GM19023 (cell line): Measurements from ENCODE around the gene DBNDD1.
"Not testable (repeated sequence)": the region's sequence is repeated elsewhere in the genome, so short reads cannot be mapped to it uniquely, and the experiment has no call there.

Experiments
- ATAC-seq: cut with Tn5 transposase; IDR thresholded peaks from one replicate; pipeline ENCODE4 v1.9.1; 2021; ENCODE audit warnings: mild to moderate bottlenecking, moderate library complexity; ENCODE audit not compliant: unreplicated experiment

The DBNDD1 gene

DNA sequence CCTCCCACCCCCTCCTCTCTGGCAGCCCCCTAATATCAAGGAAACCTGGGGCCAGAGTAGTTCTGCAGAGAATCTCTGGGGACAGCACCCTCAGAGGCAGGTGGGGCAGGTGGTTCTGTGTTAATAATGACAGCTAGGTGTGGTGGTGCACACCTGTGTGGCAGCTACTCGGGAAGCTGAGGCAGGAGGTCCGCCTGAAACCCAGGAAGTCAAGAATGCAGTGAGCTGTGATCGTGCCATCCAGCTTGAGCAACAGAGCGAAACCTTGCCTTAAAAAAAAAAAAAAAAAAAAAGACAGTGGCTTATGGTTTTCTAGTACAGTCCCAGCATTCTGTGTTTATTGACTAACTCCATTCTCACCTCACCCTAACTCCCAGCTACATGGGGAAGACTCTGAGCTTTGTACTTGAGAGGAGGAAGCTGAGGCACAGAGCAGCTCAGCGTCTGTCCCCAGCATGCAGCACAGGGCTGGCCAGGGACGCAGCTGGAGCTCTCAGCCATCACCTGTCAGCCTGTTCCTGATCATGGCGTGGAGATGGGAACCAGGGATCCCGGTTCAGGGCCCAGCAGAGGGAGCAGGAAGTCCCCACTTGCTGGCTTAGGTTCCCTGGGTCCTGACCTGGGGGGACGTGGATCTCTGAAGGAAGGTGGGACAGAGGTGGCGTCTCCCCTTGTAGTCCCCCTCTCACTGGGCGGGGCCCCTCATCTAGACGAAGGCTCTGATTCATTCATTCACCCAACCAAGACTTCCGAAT, 6.1 kb downstream of the DBNDD1 start:
- ATAC-seq, result no peak

DNA sequence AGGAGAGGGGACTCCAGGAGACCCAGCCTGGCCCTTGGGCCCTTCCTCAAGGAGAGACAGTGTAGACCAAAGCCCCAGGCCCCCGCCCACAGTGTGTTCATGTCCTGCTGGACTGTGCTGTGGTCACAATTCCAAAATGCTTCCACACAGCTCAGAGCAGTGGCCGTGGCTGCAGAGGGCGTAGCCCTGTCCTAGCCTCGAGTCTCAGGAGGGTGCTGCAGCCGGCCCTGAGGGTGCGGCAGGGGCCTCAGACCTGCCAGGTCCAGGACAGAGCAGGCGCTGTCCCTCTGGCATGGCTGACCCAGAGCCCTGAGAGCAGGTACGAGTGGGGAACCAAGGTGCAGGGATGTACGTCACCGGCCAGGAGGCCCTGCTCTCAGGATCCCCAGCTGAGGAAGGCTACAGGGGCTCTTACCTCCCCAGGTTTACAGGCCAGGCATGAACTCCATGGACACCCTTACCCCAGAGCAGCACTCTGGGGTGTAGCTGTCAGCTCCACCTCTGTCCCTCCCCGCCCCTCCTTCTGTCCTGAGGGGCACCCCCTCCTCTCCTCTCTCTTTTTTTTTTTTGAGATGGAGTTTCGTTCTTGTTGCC, 7.3 kb downstream of the DBNDD1 start:
- ATAC-seq, result no peak

DNA sequence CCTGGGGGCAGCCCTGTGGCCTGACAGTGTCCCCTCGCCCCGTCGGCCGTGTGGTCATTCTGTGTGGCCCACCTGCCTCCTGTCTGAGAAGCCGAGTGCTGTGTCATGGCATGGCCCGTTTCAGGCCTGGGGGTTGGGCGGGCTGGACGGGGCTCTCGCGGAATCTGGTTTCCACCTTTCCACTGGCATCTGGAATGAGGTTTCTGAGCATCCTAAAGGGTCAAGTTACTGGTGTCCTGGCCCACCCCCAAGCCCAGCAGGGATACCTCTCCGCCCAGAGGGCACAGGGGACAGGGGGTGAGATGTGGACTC, 7.8 kb downstream of the DBNDD1 start:
- ATAC-seq, result no peak

DNA sequence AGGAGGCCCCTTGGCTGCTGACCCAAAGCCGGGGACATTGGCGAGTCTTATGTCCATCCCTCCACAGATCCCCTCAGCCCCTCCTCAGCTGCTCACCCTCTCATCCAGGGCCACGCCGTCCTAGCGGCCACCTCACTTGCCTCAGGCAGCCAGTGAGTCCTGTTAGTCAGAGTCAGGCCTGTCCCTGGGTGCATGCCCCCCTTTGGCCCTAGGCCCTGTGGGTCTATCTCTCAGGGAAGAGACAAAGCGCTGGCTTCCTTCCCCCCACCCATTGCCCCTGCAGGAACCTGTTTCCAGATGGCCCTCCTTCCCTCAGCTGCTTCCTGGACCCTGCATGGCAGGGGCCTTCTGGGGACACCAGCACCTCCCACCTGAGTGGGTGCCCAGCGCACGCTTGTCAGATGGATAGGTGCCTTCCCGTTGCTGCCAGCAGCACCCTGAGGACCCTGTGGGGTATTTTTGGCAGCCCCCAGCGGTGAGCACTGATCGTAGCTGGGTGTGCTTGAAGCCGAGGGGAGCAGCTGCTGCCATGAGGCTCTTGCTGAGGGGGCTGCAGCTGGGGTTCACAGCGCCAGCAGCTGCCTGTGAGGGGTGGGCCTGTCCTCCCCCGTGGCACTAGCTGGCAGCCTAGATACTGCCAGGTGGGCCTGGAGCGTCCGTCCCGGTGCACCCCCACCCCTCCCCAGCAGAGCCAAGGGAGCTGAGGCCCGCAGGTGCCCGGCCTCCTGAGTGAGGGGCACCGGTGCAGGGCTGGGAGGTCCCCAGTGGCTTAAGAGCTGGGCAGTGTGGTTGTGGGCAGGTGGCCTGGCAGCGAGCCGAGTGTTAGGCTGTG, 8.4 kb downstream of the DBNDD1 start:
- no peak for ATAC-seq

DNA sequence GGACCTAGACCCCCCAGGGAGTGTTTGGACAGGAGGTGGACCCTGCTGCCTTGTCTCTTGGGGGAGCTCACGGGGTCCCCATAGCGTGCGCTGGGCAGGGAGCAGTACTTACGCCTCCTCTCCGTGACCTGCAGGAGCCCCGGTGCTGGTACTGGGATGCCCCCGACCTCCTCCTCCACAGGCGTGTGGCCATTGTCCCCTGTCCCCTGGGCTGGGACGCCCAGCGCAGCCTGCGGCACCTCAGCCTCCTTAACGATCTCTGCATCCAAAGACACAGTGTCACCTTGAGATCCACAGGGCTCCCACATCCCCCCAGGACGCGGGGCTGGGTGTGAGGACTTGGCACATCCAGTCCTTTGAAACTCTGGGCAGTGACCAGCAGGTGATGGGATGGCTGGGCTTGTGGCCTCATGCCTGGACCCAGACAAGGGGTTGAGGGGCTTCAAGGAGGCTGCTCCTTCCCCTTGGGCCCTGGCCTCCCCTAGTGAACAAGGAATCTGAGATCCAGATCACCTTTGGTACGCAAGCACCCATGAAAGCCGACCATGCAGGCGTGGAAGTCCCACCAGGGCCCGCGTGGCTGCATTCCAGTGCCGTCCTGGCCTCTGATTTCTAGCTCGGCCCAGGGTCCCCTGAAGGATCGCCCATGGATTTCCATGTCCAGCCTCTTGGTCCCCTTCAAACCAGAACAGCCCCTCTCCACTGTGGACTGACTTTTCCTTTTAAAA, 9.9 kb downstream of the DBNDD1 start:
- ATAC-seq, result no peak

DNA sequence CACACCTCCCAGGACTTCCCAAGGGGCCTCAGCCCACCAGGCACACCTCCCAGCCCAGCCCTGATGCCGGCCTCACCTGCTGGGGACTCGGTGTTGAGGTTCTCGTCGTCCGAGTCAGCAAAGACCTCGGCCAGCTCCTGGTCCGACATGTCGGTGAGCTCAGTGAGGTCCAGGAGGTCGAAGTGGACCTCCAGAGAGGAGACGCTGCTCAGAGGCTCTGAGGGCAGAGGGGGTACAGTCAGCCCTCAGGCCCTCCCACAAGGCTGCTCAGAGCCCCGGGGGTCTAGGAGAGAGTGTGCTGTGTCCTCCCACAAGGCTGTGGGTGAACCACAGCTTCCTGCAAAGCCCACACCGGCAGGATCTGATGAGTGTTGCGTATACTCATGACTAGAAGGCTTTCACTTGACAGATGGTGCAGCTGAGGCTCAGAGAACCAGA, 10.5 kb downstream of the DBNDD1 start:
- peak; percentile 45 for ATAC-seq

DNA sequence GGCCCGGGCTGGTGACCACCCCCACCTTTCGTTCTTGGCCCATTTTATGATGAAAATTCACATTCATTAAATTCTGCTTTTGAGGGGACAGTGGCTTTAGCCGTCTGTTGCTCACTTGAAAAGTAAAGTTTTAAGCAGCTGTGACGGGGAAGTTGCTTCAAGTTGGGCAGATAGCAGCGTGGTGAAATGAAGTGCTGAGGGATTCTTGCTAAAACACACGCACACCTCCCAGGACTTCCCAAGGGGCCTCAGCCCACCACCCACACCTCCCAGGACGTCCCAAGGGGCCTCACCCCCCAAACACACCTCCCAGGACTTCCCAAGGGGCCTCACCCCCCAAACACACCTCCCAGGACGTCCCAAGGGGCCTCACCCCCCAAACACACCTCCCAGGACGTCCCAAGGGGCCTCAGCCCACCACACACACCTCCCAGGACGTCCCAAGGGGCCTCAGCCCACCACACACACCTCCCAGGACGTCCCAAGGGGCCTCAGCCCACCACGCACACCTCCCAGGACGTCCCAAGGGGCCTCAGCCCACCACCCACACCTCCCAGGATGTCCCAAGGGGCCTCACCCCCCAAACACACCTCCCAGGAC, 11.5 kb downstream of the DBNDD1 start:
- ATAC-seq, result not testable (repeated sequence)

DNA sequence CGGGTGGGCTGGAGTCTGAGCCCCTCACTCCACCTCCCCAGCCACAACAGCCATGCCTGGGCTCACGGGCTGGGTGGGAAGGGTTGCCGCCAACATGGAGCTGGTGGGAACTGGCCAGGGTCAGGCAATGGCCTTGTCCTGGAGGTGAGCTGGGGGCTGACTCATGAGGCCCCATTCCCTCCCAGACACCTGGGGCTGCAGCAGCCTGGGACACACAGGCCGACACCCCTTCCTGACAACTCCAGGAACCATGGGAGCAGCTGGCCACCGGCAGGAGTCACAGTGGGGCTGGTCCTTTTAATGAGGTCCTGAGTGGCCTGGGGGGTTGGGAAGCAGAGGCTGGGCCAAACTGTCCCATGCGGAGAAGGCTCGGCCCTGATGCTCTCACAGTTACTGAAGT, 12.2 kb downstream of the DBNDD1 start:
- no peak for ATAC-seq

DNA sequence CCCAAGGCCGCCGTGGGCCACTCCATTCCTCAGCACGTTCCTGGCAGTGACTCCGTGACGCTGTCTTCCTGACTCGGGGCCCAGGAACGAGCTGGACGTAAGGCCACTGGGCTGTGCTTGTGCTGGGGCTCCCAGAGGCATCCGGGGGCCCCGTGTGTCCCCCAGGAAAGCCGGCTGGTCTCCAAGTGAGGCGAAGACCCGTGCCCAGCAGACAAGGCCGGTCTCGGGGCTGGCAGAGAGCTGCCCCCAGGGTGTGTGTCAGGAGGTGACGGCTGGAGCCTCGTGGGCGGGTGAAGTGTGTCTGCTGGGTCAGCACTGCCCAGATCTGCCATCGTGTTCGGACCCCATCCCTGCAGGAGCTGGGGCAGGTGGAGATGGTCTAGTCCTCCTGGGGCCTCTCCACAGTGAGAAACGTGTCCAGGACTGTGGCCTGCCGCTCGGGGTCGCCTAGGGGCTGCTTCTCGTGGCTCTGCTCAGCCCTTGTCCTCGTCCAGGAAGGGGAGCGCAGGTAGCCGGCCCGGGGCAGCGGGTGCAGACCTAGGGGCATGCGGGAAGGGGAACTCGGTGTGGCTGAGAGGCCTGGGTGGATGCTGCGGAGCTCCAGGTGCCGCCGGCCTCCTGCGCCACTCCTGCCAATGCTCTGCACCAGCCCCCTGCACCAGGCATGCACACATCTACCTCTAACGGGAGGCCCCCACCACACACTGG, 13.1 kb downstream of the DBNDD1 start:
- ATAC-seq, result no peak

DNA sequence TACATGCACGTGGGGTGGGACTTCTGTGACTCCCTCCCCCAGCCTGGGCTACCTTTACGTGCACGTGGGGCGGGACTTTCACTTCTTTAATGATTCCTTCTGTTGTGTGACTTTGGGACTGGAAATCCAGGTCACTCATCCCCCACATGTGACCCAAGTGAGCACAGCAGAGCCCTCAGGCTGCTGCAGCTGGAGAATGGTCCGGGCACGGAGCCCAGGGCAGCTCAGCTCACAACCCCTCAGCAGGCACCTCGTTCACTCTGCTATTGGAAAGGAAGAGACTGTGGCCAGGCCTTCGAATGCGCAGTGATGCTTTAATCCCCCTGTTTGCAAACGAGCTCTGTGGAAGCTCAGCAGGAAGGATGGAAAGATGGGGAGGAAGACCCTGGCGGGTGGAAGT, 14.7 kb downstream of the DBNDD1 start:
- ATAC-seq, result no peak

DNA sequence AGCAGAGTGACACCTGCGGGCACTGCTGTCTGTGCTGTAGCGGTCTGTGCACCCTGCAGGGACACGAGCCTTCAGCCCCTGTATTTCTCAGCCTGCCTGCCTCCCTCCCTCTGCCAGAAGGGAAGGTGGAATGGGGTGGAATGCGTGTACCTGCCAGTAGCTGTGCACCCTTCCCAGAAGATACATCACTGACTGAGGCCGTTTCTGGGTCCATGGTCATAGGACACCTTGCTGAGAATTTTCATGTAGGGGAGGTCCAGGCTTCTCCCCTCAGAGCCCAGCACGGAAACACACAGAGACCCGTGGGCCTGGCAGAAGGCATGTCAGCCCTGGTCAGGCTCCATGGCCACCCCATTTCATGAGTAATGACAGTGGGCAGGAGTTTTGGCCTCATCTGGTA, 16.5 kb downstream of the DBNDD1 start:
- ATAC-seq, result no peak

DNA sequence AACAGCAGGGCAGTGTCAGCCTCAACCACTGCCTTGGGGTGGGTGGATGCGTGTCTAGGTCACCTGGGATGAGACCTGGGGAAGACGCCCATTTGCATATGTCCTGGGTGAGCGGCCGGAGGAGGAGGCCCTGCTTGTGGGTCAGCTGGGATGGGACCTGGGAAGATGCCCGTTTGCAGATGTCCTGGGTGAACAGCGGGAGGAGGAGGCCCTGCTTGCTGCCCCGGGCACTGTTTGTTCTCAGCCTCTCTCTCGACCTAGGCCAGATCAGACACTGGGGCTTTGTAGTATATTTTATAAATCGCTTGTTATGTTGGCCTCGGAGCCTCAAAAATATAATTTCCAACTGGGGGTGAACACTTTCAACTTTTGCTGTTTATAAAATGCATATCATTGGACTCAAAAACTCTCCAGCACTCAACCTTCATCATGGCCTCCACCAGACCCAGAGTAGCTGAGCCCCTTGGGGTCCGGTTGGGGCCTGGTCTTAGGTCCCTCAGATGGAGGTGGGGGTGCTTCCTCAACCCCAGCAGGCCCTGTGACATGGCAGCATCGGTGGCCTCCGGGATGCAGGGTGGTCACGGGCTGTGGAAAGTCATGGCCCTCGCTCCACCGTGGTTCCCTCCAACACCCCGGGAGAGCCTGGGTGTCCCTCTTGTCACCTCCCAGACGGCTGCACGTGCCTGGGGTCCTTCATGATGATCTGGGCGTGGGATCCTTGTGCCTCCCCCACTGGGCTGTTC, 17.3 kb downstream of the DBNDD1 start:
- ATAC-seq, result no peak

DNA sequence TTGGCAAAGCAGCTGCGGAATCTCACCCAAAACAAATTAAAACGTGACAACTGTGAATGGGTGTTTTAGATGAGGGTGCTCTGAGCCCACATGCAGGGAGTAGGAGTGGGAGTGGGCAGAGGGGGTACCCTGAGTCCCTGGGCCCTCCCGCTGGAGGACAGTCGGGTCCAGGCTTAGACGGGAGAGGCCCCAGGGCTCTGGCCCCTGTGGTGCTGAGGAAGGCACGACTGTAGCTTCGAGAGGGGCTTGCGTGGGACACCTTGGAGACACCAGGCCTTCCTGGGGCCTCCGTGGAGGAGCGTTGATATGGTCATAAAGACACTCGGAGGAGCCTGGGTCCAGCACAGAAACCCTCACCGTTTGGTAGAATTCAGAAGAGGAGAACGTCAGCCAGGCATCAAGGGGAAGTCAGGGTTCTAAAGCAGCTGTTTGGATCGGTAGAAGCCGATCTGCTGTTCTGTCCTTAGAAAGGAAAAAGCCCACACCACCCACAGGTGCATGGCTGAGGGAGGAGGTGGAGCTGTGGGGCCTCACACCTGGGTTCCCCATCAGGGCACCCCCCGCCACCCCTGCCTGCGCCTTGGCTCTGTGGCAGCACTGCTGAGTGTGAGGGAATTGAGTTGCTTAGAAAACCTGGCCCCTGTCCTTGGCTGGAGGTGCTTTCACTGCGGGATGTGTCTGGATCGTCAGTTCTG, 18.4 kb downstream of the DBNDD1 start:
- no peak for ATAC-seq

DNA sequence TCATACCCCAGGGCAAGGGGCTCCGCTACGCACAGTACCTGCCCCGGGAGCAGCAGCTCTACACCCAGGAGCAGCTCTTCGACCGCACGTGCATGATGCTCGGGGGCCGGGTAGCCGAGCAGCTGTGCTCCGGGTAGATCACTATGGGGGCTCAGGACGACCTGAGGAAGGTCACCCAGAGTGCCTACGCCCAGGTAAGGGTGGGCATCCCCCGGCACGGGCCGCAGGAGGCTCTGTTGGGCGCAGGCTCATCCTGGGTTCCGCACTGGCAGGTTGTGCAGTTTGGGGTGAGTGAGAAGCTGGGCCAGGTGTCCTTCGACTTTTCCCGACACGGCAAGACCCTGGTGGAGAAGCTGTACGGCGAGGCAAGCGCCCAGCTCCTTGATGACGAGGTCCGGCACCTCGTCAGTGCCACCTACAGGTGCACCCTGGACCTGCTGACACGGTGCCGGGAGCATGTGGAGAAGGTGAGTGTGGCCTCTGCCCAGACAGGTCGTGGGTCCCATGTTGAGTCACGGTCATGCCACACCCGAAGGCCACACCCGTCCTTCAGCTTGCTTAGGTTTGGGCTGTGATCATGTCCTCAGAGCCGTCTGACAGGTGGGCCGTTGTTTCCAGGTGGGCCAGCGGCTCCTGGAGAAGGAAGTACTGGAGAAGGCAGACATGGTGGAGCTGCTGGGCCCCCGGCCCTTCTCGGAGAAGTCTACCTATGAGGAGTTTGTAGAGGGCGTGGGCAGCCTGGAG, 19.3 kb downstream of the DBNDD1 start:
- no peak for ATAC-seq

DNA sequence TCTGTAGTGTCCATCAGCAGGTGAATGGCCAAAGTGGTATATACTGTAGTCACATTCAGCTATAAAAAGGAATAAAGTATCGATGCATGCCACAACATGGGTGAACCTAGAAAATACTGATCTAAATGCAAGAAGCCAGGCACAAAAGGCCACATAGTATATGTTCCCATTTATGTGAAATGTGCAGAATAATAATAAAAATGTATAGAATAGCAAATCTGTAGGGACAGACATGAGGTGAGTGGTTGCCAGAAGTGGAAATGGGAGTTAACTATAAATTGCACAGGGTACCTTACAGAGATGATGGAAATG, 23.1 kb downstream of the DBNDD1 start:
- no peak for ATAC-seq

DNA sequence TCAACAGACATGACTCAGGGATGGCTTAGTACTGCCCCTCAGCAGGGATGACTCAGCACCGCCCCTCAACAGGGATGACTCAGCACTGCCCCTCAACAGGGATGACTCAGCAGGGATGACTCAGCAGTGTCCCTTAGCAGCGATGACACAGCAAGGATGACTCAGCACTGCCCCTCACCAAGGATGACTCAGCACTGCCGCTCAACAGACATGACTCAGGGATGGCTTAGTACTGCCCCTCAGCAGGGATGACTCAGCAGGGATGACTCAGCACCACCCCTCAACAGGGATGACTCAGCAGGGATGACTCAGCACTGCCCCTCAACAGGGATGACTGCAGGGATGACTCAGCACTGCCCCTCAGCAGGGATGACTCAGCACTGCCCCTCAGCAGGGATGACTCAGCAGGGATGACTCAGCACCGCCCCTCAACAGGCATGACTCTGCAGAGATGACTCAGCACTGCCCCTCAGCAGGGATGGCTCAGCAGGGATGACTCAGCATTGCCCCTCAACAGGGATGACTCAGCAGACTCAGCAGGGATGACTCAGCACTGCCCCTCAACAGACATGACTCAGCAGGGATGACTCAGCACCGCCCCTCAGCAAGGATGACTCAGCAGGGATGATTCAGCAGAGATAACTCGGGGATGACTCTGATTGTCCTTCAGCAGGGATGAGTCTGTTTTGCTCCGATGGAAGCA, 23.6 kb downstream of the DBNDD1 start:
- ATAC-seq, result not testable (repeated sequence)

DNA sequence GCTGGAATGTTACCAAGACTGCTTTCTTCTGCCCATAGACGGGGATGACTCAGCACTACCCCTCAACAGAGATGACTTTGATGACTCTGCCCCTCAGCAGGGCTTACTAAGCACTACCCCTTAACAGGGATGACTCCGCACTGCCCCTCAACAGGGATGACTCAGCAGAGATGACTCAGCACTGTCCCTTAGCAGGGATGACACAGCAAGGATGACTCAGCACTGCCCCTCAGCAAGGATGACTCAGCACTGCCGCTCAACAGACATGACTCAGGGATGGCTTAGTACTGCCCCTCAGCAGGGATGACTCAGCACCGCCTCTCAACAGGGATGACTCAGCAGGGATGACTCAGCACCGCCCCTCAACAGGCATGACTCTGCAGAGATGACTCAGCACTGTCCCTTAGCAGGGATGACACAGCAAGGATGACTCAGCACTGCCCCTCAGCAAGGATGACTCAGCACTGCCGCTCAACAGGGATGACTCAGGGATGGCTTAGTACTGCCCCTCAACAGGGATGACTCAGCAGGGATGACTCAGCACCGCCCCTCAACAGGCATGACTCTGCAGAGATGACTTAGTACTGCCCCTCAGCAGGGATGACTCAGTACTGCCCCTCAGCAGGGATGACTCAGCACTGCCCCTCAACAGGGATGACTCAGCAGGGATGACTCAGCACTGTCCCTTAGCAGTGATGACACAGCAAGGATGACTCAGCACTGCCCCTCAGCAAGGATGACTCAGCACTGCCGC, 24.4 kb downstream of the DBNDD1 start:
- not testable (repeated sequence) for ATAC-seq
